CD8-positive, alpha-beta memory T cell (primary cell): ENCODE data around the gene COG2. TPM values are rescaled to one million over a fixed set of nuclear protein-coding genes. Genes with fewer than 3 reads are reported as not detected.

Experiments used
- CTCF ChIA-PET: fragments of 350-600 bp; sonication (Branson Sonifier 250); formaldehyde crosslinking; loops from one replicate; lab custom pipeline; 2021; ENCODE audit warnings: antibody characterized with exemption; lab: Charles Lee
- POLR2A ChIA-PET: fragments of 350-600 bp; sonication (Branson Sonifier 250); formaldehyde crosslinking; loops from one replicate; lab custom pipeline; 2021; ENCODE audit warnings: antibody characterized with exemption; lab: Charles Lee
- DNase-seq, 5 donors: peaks; one replicate each; pipeline versions ENCODE4 v3.0.0 to v3.0.0-alpha.2; 2020 to 2022; ENCODE audit warnings: mixed read lengths in 1 of 5
- H3K27ac ChIP-seq: one replicate; pipeline ENCODE4 v1.7.0; 2013; ENCODE audit warnings: low read depth, mild to moderate bottlenecking, low read length, moderate library complexity
- H3K27me3 ChIP-seq: 2 replicates; pipeline ENCODE4 v1.7.0; 2013; ENCODE audit warnings: low read length, mild to moderate bottlenecking; ENCODE audit not compliant: insufficient read depth, poor library complexity, severe bottlenecking
- H3K36me3 ChIP-seq: 2 replicates; pipeline ENCODE4 v1.7.0; 2013; ENCODE audit warnings: mild to moderate bottlenecking, low read length, moderate library complexity; ENCODE audit not compliant: insufficient read depth
- H3K4me1 ChIP-seq: 2 replicates; pipeline ENCODE4 v1.7.0; 2013; ENCODE audit warnings: mild to moderate bottlenecking, low read length, moderate library complexity; ENCODE audit not compliant: insufficient read depth
- H3K4me3 ChIP-seq: 2 replicates; pipeline ENCODE4 v1.7.0; 2013; ENCODE audit warnings: mild to moderate bottlenecking, low read length
- H3K9me3 ChIP-seq: 2 replicates; pipeline ENCODE4 v1.7.0; 2013; ENCODE audit warnings: mild to moderate bottlenecking, low read length
- H3K27ac Mint-ChIP-seq, 8 donors: one replicate each; pipeline ENCODE4 v1.8.0; 2020 to 2021; ENCODE audit warnings: mixed read lengths in 8 of 8, mild to moderate bottlenecking in 6 of 8, inconsistent platforms in 3 of 8, moderate library complexity in 3 of 8
- H3K27me3 Mint-ChIP-seq, 2 donors: one replicate each; pipeline ENCODE4 v1.8.0; 2020 to 2021; ENCODE audit warnings: mixed read lengths in 2 of 2, mild to moderate bottlenecking in 1 of 2, moderate library complexity in 1 of 2
- H3K36me3 Mint-ChIP-seq, 3 donors: one replicate each; pipeline ENCODE4 v1.8.0; 2020 to 2021; ENCODE audit warnings: mixed read lengths in 3 of 3, inconsistent platforms in 1 of 3, mild to moderate bottlenecking in 1 of 3
- H3K4me1 Mint-ChIP-seq, 3 donors: one replicate each; pipeline ENCODE4 v1.8.0; 2020 to 2021; ENCODE audit warnings: mixed read lengths in 3 of 3, inconsistent platforms in 1 of 3, mild to moderate bottlenecking in 1 of 3
- H3K4me3 Mint-ChIP-seq, 7 donors: one replicate each; pipeline ENCODE4 v1.8.0; 2020 to 2021; ENCODE audit warnings: mixed read lengths in 7 of 7, mild to moderate bottlenecking in 6 of 7, moderate library complexity in 4 of 7, inconsistent platforms in 2 of 7
- H3K9me3 Mint-ChIP-seq, 5 donors: one replicate each; pipeline ENCODE4 v1.8.0; 2020 to 2022; ENCODE audit warnings: mixed read lengths in 5 of 5, mild to moderate bottlenecking in 3 of 5, moderate library complexity in 2 of 5, inconsistent platforms in 1 of 5
- polyA plus RNA-seq: library from polyadenylated mRNA; unstranded; fragments of 300-500 nt; fragmentation: Illumina TruSeq; gene quantifications from one replicate; pipeline ENCODE4 v1.2.3, GENCODE V29; 2021
- total RNA-seq, 2 experiments: library from RNA; stranded (reverse); gene quantifications; one replicate each; pipeline ENCODE4 v1.2.3, GENCODE V29; 2021

The COG2 gene
- total RNA-seq (10 to 100 TPM; 45.0 to 47.5 TPM), polyA plus RNA-seq (35.0 TPM)

GRCh38 chr1:230642263-230642959 lies at the start of gene COG2:
Gene COG2, plus strand, starts transcription at chr1:230642481. Its CDS starts 126 bp downstream, at chr1:230642607.
- H3K36me3 Mint-ChIP-seq: peaks cover 0 to 28% (median 10%) of the 10 kb centered on the region in 3 donors
- peaks cover 48 to 59% (median 57%) of the 10 kb centered on the region in 3 donors for H3K4me1 Mint-ChIP-seq
- peaks cover 8 to 21% of the 10 kb centered on the region in 2 donors for H3K27me3 Mint-ChIP-seq
- H3K9me3 ChIP-seq: no peaks in the 10 kb centered on the region
- H3K4me3 Mint-ChIP-seq: peak within 1 kb of the TSS; percentile 95 to 99 (median 98)
- ChIA-PET CTCF (interaction anchor here (0.6 to 1.5 kb wide), 11 partner anchors 9 to 599 kb away, joined by 3 to 4 read pairs (median 3); partner anchors contain the start of genes ARV1, GNPAT and TTC13), POLR2A (interaction anchor here (1.5 kb wide), 1 partner anchor 41 kb away, joined by 4 read pairs; no protein-coding TSS in a partner anchor)
- H3K36me3 ChIP-seq: no peaks in the 10 kb centered on the region
- no peaks in the 10 kb centered on the region for H3K9me3 Mint-ChIP-seq
- H3K4me1 ChIP-seq: peaks cover 46% of the 10 kb centered on the region
- peak within 1 kb of the TSS; percentile 78 for H3K4me3 ChIP-seq
- DNase-seq: peak; percentile 92 to 96 (median 94)
- H3K27me3 ChIP-seq: peaks cover 5% of the 10 kb centered on the region
- peak within 1 kb of the TSS; percentile 67 for H3K27ac ChIP-seq
- peak within 1 kb of the TSS; percentile 76 to 97 (median 96) for H3K27ac Mint-ChIP-seq

GRCh38 chr1:230592848-230593414 lies 49.4 kb upstream of the COG2 start:
- Mint-ChIP-seq H3K36me3 (no peaks in the 10 kb centered on the region), H3K4me1 (no peaks in the 10 kb centered on the region), H3K4me3 (no peak overlapping the region), H3K27me3 (peaks cover 9 to 58% of the 10 kb centered on the region in 2 donors), H3K27ac (no peak overlapping the region), H3K9me3 (no peaks in the 10 kb centered on the region)
- CTCF ChIA-PET: no interaction called here
- no peaks in the 10 kb centered on the region for H3K27me3 ChIP-seq
- H3K9me3 ChIP-seq: no peaks in the 10 kb centered on the region
- no peaks in the 10 kb centered on the region for H3K36me3 ChIP-seq
- DNase-seq: no peak
- H3K4me1 ChIP-seq: no peaks in the 10 kb centered on the region
- H3K27ac ChIP-seq: no peak overlapping the region
- H3K4me3 ChIP-seq: no peak overlapping the region
- POLR2A ChIA-PET: no interaction called here

GRCh38 chr1:230594214-230594773 lies 48.0 kb upstream of the COG2 start:
- DNase-seq: no peak
- H3K27ac ChIP-seq: no peak overlapping the region
- H3K36me3 ChIP-seq: no peaks in the 10 kb centered on the region
- CTCF ChIA-PET: no interaction called here
- Mint-ChIP-seq H3K36me3 (no peaks in the 10 kb centered on the region), H3K4me1 (no peaks in the 10 kb centered on the region), H3K27me3 (peaks cover 9 to 58% of the 10 kb centered on the region in 2 donors), H3K4me3 (no peak overlapping the region), H3K9me3 (peaks cover 0 to 9% (median 0%) of the 10 kb centered on the region in 5 donors), H3K27ac (no peak overlapping the region)
- POLR2A ChIA-PET: no interaction called here
- H3K4me1 ChIP-seq: no peaks in the 10 kb centered on the region
- H3K9me3 ChIP-seq: no peaks in the 10 kb centered on the region
- H3K4me3 ChIP-seq: no peak overlapping the region
- H3K27me3 ChIP-seq: no peaks in the 10 kb centered on the region

DNA sequence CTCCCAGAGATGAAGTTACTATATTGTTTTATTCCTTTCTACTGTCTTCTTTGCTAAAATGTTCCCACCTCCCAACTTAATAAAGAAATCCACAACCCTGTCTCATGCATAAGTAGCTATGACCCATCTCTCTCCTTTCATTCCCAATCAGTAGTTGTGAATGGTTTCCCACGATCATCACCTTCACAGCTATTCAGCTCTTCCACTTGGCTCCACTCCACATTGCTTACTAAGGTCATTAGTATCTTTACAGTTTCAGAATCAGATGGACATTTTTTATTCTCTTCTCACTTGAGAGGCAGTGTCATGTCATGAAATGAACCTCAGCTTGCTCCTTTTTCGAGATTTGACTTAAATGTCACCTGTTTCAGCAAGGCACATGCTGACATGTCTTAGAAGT lies 47.1 kb upstream of the COG2 start:
- POLR2A ChIA-PET: no interaction called here

DNA sequence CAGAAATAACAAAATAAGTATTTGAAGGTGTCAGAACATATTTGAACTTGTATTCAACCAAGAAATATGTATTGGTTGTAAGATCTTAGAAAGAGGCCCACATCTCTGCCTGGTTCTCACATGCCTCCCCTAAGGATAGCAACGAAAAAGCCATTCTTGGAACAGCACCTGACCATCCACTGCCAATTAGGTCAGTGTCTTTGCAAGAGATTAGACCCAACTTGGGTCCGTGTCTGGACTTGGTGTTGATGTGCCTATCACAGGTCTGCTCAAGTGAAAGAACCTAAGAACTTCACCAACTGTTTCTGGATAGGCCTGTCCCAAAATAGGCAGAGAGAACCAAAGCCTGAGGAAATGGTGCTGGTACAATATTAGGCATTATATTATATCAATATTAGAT lies 46.0 kb upstream of the COG2 start:
- no peaks in the 10 kb centered on the region for H3K36me3 ChIP-seq
- no peak overlapping the region for H3K4me3 Mint-ChIP-seq
- no peaks in the 10 kb centered on the region for H3K27me3 ChIP-seq
- no peak overlapping the region for H3K4me3 ChIP-seq
- peaks cover 0 to 9% (median 0%) of the 10 kb centered on the region in 5 donors for H3K9me3 Mint-ChIP-seq
- no peaks in the 10 kb centered on the region for H3K4me1 Mint-ChIP-seq
- H3K27me3 Mint-ChIP-seq: peaks cover 3 to 60% of the 10 kb centered on the region in 2 donors
- no peaks in the 10 kb centered on the region for H3K4me1 ChIP-seq
- H3K27ac Mint-ChIP-seq: no peak overlapping the region
- H3K36me3 Mint-ChIP-seq: no peaks in the 10 kb centered on the region
- CTCF ChIA-PET: no interaction called here
- DNase-seq: no peak
- POLR2A ChIA-PET: no interaction called here
- H3K27ac ChIP-seq: no peak overlapping the region
- no peaks in the 10 kb centered on the region for H3K9me3 ChIP-seq

More for the DNA sequence above, 47.1 kb upstream of the COG2 start:
- H3K27me3 ChIP-seq: no peaks in the 10 kb centered on the region
- Mint-ChIP-seq H3K4me1 (no peaks in the 10 kb centered on the region), H3K4me3 (no peak overlapping the region), H3K9me3 (peaks cover 0 to 9% (median 0%) of the 10 kb centered on the region in 5 donors), H3K36me3 (no peaks in the 10 kb centered on the region), H3K27ac (no peak overlapping the region), H3K27me3 (peaks cover 4 to 62% of the 10 kb centered on the region in 2 donors)
- H3K4me1 ChIP-seq: no peaks in the 10 kb centered on the region
- CTCF ChIA-PET: no interaction called here
- H3K27ac ChIP-seq: no peak overlapping the region
- H3K9me3 ChIP-seq: no peaks in the 10 kb centered on the region
- no peaks in the 10 kb centered on the region for H3K36me3 ChIP-seq
- no peak for DNase-seq
- no peak overlapping the region for H3K4me3 ChIP-seq

DNA sequence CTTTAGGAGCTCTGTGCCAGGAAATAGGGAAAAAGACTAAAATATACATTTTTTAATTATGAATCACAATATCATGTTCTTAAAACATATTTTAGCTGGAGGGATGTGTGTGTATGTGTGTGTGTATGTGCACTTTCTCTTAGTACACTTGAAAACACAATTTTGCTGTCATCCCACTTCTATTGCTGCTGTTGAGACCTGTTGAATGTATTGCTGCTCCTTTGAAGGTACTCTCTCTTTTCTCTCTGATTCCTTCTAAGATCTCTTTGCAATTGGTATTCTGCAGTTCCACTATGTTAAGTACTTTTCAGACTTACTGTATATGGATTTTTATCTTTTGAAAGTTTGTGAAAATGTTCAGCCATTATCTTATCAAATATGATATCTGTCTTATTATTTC lies 43.5 kb upstream of the COG2 start:
- no peaks in the 10 kb centered on the region for H3K4me1 Mint-ChIP-seq
- H3K9me3 ChIP-seq: no peaks in the 10 kb centered on the region
- H3K4me3 Mint-ChIP-seq: no peak overlapping the region
- H3K4me3 ChIP-seq: no peak overlapping the region
- no peaks in the 10 kb centered on the region for H3K36me3 ChIP-seq
- H3K36me3 Mint-ChIP-seq: no peaks in the 10 kb centered on the region
- H3K27me3 Mint-ChIP-seq: peaks cover 7 to 56% of the 10 kb centered on the region in 2 donors
- CTCF ChIA-PET: no interaction called here
- DNase-seq: no peak
- POLR2A ChIA-PET: no interaction called here
- H3K4me1 ChIP-seq: no peaks in the 10 kb centered on the region
- no peak overlapping the region for H3K27ac ChIP-seq
- H3K27ac Mint-ChIP-seq: no peak overlapping the region
- H3K9me3 Mint-ChIP-seq: peaks cover 0 to 9% (median 0%) of the 10 kb centered on the region in 5 donors
- H3K27me3 ChIP-seq: no peaks in the 10 kb centered on the region

DNA sequence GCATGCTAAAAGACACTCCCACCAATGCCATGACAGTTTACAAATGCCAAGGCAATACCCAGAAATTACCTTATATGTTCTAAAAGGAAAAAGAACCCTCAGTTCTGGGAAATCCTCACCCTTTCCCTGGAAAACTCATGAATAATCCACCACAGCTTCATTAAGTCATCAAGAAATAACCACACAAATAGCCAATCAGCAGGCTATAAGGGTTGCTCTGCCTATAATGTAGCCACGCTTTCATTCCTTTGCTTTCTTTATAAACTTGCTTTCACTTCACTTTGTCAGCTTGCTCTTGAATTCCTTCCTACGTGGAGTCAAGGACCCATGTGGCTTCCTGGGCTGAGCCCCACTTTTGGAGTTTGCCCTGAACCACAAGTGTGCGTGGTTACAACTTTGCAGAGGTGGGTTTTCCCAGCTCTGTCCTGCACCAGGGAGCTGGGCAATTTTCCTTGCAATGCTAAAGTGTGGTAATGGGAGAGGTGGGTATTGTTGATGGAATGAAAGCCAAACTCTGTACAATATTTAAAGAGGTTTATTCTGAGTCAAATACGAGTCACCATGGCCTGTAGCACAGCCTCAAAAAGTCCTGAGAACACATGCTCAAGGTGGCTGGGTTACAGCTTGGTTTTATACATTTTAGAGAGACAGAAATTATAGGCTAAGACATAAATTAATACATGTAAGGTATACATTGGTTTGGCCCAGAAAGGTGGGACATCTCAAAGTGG lies 42.2 kb upstream of the COG2 start:
- Histone ChIP-seq H3K27ac (no peak overlapping the region), H3K9me3 (no peaks in the 10 kb centered on the region), H3K27me3 (no peaks in the 10 kb centered on the region), H3K4me3 (no peak overlapping the region), H3K36me3 (no peaks in the 10 kb centered on the region), H3K4me1 (no peaks in the 10 kb centered on the region)
- no peaks in the 10 kb centered on the region for H3K36me3 Mint-ChIP-seq
- no peak overlapping the region for H3K4me3 Mint-ChIP-seq
- no peak for DNase-seq
- peaks cover 4 to 48% of the 10 kb centered on the region in 2 donors for H3K27me3 Mint-ChIP-seq
- ChIA-PET POLR2A (no interaction called here), CTCF (no interaction called here)
- peaks cover 0 to 9% (median 0%) of the 10 kb centered on the region in 5 donors for H3K9me3 Mint-ChIP-seq
- no peak overlapping the region for H3K27ac Mint-ChIP-seq
- H3K4me1 Mint-ChIP-seq: no peaks in the 10 kb centered on the region
